IMR-90 (cell line): ENCODE data around the gene RAB27A.

Source experiments
- CEBPB ChIP-seq: IDR thresholded peaks from 2 replicates; pipeline ENCODE4 v1.6.1; 2012; ENCODE audit warnings: low read depth, low read length, improper control_type of control experiment
- POLR2A ChIP-seq: IDR thresholded peaks from 2 replicates; pipeline ENCODE4 v1.6.1; 2012; ENCODE audit warnings: mild to moderate bottlenecking, low read depth, low read length
- RAD21 ChIP-seq: IDR thresholded peaks from 2 replicates; pipeline ENCODE4 v1.6.1; 2012; ENCODE audit warnings: low read length, improper control_type of control experiment

DNA sequence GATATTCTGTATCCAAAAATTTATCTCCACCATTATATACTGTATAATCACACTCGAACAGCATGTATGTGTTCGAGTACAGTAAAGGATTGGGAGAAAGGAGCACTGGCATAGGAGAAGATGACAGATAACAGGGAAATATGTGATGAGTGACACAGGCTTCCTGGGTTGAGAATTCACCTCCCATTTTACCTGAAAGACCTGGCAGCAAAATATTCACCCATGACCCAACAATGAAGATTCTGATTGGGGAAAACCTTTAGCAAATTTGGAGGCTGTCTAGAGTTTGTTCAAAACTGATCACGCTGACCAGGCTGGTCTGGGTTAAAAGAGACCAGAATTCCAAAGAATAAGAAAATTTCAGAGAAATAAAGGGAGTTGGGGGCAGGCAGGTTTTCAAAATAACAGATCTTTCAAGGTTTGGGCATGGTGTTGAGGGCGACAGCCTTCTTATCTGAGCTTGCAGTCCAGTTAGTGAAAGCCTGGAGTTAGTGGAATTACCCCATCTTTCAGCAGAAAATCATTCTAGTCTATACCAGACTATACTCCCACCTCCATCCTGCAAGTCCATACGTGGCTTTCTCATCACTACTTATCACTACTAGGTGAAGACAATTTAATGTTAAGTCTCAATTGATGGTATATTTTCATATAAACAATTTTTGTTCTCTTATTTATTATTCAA, 50.0 kb downstream of the RAB27A start:
- no peak for TF ChIP-seq RAD21
- TF ChIP-seq CEBPB = no peak
- TF ChIP-seq POLR2A = no peak
